ENCODE measurements around the gene SPEG.

GRCh38 chr2:219409619-219410018, 25.0 kb upstream of the SPEG start:
- TF ChIP-seq CTCF (IDR thresholded peaks at IDR 0.05): no peak
- no peak for TF ChIP-seq POLR2A (IDR thresholded peaks at IDR 0.05)

Data from tibial nerve (tissue), 3 donors.